SH-SY5Y (cell line): ENCODE data around the gene UBE2L5.

Source experiments
- GATA2 ChIP-seq: IDR thresholded peaks from 2 replicates; pipeline ENCODE4 v1.6.1; 2011; ENCODE audit warnings: mild to moderate bottlenecking, low read depth, low read length
- GATA3 ChIP-seq: IDR thresholded peaks from 2 replicates; pipeline ENCODE4 v1.6.1; 2011; ENCODE audit warnings: low read depth, mild to moderate bottlenecking, low read length, moderate library complexity

- TF ChIP-seq GATA3, result no peak
- no peak for TF ChIP-seq GATA2
Measured at GRCh38 chr13:30423891-30424290, 1.6 kb downstream of the UBE2L5 start.
